GDM1 (cell line): ENCODE data around the gene CROCC2.
"Not testable (repeated sequence)": the region's sequence is repeated elsewhere in the genome, so short reads cannot be mapped to it uniquely, and the experiment has no call there.

ENCODE experiments used
- DNase-seq: peaks from one replicate; lab custom pipeline; 2025; lab: John Stamatoyannopoulos, UW

Gene CROCC2

DNA sequence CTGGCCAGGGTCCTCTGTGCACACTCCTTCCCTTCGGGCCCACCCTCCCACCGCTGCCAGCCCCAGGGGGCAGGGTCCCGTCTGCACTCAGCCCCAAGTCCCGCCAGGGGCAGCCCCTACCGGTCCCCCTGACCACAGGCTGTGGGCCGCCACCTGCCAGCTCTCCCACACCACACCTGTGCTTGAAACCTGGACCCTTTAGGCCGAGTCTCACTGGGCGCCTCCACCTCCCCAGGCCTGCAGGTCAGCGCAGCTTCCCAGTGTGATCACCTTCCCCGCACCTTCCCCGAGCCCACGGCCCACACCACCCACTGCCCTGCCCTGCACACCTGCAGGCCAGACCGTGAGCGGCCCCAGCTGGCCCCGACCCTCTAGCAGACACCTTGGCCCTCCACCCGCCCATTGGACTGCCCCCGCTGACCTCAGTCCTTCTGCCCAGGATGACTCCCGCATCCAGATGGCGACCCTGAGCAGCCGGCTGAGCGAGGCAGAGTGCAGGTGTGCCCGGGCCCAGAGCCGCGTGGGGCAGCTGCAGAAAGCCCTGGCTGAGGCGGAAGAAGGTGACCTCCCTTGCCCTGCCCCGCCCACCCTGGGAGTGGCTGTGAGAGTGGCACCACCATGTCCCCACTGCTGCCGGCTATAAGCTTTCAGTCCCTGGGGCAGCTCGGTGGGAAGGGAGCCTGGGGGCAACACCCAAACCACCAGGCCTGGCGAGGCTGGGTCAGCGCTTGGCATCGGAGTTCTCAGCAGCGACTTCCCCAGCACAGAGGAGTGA is 61.0 kb downstream of the CROCC2 start:
- no peak for DNase-seq

DNA sequence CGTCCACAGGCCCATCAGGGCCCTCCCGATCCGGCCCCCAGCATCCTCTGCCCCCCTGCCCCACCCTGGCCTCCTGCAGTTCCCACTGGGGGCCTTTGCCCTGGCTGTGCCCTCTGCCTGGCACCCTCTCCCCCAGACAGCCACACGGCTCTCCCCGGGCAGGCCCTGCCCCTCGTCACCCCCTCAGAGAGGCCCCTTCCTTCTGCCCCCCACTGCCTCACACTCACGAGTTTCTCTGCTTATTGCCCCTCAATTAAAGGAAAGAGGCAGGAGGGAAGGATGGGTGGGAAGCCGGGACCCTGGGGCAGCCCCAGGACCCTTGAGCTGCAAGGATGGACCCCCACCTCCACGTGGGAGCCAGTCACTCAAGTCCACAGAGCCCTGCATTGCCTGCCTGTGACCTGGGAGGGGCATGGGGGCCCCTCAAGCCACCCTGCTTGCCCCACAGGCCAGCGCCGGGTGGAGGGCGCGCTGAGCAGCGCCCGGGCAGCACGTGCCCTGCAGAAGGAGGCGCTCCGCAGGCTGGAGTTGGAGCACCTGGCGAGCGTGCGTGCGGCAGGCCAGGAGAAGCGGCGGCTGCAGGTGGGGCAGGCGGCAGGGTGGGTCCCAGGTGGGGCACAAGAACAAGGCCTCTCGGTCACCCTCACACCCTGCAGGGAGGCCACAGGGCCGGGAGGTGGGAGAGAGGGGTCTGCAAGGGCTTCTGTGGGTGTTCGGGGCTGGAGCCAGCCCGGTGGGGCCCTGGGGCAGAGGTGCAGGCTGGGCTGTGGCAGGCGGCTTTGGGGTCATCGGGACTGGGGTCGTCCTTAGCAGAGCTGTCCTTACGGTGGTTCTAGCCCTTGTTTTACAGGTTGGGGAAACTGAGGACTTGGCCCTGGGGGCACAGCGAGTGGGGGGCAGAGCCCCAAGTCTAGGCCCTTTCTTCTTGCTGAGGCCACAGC is 61.8 kb downstream of the CROCC2 start:
- no peak for DNase-seq

DNA sequence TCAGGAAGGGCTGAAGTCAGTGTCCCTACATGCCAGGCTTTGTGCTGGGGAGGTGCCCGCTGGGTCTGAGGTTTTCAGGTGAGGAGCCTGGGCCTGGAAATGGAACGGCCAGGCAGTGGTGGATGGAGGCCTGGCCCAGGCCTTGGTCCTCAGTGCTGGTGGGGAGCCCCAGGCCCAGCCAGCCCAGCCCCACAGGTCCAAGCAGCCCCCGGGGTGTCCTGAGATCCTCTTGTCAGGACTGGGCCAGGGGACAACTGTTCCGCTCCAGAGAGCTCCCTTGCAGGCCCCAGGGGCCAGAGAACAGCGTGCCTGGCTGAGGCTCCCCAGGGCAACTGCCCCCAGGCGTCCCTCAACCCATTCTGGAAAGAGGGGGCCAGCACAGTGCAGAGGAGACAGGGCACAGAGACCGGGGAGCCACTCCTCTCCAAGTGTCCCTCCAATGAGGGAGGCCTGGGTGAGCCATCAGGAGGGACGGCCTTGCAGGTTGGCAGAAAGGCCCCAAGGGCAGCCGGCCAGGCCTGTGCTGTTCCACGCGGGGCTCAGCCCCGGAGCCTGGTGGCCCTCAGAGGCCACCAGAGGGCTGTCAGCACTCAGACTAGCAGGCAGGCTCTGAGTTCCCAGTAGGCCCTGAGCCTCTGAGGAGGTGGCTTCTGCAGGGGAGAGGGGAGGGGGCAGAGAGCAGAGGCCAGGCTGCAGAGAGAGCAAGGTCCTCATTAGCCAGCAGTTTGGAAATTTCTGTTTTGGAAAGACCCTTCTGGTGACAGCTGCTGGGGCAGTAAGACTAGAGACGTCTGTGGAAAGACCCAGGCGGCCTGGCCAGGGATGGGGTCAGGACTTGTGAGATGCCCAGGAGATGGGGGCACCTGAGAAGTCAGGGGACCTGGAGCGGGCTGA is 62.8 kb downstream of the CROCC2 start:
- DNase-seq = no peak

DNA sequence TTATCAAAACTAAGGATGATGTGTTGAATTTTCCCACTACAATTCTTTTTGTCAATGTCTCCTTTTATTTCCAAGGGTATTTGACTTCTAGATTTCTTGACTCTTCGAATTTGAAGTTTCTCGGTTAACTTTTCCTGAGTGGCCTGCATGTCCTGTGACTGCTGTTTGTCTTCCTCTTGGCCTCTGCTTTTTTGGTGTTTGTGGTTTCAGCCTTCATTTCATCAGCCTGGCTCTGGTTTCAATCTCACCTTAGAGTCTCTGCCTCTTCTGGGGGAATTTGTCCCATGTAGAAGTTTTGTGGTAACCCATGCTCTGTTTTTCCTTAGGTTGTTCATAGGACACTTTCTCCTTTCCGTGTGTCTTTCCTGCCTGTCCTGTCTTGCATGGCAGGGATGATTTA is 64.0 kb downstream of the CROCC2 start:
- DNase-seq = no peak

DNA sequence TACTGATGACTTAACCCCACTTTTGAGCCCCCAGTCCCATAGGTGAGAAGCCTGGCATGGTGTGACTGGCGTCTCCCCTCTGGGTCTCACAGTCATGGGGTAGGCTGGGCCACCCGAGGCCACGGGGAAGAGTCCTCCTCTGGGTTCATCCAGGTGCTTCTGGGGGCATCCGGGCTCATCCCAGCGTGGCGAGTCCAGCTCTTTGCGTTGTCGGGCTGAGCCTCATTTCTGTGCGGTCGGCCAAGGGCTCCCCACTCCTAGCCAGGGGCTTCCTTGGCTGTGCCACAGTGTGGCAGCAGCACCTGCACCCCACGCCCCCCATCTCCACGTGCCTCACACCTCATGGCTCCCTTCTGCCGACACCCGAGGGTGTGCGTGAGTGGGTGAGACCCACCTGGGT is 64.7 kb downstream of the CROCC2 start:
- no peak for DNase-seq

DNA sequence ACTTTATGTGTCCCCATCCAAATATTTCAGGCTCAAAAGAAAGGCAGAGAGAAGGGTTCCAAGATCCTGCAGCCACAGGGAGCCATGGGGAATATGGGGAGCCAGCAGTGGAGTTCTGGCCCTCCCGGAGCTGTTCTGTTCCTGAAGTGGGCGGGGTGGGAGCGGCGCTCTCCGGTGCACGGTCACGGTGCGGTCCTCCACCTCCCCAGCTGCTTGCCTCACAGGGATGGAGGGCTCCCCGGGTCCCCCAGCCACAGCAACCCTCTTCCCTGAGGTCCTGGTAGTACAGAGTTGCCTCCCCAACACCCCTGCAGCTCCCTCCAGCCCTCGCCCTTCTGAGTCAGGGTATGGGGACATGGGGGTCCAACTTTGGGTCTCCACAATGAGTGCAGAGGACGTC is 66.1 kb downstream of the CROCC2 start:
- DNase-seq = no peak

DNA sequence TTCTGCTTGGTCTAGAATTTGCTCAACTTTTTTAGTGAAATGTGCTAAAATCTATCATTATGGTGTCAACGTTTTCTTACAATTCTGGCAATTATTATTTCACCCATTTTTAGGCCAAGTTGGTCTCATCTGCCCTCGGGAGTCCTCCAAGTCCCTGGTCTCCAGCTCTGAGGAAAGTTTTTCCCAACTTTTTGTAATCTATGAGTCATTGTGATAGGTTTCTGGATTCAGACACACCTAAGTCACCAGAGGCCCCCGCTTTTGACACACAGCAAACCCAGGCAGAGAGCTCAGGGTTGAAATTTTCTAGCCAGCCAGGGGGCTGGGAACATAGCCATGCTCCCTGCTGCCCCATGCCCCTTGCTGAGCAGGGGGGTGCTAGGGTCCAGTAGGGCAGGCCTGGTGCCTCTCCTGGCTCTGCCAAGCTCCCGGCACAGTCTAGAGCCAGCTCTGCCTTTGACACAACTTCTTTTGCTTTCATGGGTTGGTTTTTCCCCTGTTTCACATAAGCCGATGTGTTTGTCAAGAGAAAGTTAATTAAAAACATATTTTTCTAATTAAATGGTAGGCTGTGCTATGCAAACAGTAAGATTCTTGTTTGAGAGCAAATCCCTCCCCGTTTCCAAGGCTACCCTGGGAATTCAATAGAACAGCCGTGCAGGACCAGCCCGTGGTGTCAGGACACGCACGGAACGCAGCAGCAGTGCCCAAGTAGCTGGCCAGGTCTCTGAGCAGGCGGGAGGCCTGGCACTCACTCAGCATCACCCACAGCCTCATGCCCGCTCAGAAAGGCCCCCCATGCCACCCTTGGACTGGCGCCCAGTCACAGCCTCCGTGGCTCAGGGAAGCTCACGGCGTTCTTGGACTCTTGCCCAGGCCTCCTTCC is 66.7 kb downstream of the CROCC2 start:
- no peak for DNase-seq

DNA sequence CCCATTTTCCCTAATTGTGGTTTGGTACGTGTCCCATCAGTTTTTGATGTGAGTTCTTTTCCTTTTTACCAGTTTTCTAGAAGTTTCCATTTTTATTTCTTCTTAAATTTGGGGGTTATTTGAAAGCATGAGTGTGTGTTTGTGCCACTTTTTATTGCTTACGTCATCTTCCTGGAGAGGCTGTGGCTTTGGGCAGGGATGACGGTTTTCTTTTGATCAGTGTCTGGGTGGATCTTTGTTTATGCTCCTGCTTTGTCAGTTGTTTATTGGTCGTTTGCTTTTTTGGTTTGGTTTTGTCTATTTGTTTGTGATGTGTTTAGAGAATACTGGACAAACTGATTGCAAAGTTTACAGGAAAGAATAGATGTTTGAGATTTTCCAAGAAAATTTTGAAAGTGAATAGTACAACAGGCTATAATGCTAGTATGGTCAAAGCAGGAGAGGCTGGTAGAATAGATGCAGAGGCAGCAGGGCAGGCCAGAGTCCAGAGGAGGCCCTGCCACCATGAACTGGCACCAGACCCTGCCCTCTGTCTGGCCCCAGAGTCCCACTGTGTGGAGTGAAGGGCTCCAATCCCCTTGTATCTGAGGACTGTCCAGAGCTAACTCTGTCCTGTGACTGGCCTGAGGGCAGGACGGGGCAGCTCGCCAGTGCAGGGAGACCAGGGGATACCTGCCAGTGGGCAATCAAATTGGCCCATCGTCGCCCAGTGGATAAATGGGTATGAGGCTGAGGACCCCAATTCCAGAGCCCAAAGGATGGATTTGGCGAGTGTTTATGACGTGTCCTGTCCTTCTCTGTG is 68.8 kb downstream of the CROCC2 start:
- no peak for DNase-seq

DNA sequence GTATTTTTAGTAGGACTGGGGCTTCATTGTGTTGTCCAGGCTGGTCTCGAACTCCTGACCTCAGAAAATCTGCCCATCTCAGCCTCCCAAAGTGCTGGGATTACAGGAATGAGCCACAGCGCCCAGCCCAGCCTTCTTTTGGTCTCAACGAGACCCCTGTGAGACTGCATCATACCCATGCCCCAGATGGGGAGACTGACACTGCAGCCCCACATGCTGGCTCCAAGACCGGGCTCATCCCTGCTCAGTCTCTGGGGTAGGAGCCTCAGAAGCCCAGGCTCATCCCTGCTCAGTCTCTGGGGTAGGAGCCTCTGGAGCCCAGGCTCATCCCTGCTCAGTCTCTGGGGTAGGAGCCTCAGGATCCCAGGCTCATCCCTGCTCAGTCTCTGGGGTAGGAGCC is 69.8 kb downstream of the CROCC2 start:
- DNase-seq = not testable (repeated sequence)

DNA sequence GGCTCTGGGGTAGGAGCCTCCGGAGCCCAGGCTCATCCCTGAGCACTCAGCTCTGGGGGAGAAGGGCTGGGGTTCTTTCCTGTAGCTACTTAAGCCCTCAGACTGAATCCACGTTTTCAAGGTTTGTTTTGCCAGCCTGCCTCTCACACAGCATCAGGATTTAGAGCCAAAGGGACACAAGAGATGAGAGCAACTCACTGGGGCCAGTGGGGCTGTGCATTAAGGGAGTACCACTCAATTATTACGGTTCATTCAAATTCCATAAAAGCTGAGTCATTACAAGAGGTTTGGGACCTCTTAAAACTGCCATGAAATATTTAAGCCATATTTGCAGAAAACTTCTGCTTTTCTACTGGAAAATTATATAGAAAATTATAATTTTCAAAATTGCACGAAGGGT is 75.1 kb downstream of the CROCC2 start:
- DNase-seq = no peak

DNA sequence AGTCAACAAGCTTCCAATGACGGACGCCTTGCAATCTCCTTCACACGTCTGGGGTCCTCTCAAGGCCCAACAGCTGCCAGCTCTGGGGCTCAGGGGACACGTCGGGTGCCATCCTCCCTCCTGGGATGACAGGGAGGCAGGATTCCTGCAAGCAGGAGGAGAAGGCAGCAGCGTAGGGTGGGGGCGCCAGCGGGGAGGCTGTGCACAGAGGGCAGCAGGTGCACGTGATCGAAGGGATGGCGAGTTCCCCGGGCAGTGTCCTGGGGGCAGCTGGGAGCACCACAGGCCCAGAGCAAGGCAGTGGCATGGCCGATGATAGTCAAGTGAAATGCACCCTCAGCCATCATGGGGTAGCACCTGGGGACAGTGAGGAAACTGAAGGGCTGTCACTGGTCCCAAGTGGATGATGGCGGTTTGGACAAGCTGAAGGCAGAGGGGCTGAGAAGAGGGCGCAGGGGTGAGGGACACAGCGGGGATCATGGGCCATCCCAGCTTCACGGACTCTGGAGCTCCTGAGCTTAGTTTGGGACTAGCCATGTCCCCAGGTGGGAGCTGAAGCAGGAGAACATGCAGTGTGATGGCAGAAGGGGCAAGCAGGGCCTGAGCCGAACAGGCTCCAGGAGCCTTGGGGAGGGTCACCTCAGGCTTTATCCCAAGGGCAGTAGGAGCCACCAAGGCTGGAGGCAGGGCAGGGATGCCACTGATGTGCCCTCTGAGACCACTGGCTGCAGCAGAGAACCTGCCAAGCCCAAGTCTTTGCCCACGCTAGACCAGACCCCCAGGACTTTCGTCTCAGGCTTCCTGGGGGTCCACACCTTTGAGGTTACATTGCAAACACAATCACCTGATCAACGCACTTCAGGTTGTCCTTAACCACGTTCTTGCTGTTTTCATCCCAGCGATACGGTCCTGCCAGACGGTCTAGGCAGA is 76.0 kb downstream of the CROCC2 start:
- DNase-seq = no peak

DNA sequence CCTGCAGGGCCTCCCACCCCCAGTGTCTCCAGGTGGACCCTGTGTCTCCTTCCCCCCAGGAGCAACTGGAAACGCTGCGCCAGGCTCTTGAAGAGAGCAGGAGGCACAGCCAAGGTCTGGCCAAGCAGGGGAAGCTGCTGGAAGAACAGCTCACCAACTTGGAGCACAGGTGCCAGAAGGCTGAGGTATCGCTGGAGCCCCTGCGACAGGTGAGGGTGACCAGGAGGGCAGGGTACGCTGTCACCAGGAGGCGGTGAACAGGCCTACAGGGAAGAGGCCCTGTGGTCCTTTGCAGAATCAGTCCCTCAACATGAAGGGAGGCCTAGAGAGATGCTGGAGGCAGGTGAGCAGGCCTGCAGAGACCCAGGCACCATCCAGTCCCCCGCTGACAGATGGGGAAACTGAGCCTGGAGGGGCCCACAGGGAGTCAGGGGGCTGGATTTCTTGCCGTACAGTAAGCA is 76.7 kb downstream of the CROCC2 start:
- DNase-seq = no peak

DNA sequence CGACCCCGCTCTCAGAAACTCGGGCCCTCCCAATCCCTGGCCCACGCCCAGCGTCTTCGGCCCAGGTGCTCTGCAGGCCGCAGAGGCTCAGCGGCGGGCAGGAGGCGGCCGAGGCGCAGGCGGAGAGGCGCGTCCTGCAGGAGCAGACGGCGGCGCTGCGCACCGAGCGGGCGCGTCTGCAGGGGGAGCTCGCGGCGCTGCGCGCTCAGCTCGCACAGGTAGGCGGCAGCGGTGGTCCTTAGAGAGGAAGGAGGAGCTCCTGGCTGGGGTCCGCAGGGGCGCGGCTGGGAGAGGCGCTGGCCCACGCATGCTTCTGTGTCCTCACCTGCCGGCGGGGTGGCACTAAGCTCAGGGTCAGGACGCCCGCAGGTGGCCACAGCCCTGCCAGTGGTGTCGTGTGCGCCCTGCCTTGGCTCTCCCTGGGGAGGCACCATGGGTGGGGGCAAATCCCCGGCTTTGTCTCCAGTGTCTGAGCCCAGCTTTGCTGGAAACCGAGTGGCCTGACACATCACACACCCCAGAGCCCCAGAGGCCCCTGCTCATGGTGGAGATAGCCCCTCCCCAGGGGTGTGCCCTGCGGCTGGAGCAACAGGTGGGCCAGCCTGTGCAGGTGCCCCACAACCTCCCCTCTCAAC is 77.3 kb downstream of the CROCC2 start:
- no peak for DNase-seq

DNA sequence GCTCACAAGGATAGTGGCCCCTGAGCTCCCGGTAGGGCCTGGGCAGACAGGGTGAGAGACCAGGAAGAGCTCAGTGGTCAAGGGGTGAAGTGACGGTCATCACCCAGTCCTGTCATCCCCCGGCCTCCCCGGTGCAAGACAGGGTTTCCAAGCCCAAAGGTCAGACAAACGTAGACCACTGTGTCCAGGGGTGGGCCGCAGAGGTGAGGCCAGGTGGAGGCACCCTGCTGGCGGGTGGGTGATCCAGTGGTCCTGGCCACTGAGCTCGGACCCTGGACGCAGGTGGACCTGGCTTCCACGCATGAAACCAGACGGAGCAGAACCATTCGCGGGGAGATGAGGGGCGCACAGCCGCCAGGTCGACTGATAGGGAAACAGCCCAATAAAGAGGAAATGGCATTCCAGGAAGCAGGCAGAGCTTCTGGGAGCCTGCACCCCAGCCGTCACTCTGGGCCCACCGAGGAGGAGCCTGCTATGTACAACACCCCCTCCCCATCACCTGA is 77.9 kb downstream of the CROCC2 start:
- no peak for DNase-seq

DNA sequence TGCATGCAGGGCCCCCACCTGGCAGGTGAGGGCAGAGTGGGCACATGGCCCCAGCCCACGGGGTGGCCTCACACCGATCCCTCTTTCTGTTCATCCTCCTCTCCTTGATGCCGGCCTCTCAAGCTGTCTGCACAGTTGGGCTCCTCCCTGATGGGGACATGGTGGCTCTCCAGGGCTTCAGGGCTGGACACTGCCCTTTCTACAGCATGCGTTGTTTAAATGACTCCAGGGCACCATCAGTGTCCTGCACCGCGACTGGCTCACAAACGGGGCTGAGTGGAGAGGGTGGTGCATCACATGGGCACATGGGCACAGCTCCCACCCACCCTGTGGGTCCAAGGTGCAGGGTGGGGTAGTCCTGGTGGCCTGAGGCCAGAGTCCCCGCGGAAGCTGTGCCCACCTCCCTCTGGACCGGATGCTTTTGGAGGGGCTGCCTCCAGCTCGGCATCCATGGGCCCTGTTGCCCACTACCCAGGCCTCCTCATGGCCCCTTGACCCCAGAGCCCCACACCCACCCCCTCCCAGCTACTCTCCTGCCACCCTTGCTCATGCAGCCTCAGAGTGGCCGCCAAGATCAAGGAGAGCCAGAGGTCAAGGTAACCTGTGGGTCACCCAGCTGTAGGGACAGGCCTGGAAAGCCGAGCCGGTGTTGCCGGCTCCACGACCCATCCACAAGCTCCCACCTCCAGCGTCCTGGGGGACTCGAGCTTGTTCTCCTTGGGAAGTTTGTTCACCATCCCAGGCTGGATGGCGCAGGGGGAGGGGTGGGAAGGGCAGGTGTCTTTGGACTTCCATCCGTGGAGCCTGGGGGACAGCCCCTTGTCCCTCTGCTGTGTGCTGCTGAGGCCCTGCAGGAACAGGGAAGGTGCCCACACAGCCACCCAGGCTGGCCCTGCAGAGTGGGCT is 80.0 kb downstream of the CROCC2 start:
- DNase-seq = no peak

DNA sequence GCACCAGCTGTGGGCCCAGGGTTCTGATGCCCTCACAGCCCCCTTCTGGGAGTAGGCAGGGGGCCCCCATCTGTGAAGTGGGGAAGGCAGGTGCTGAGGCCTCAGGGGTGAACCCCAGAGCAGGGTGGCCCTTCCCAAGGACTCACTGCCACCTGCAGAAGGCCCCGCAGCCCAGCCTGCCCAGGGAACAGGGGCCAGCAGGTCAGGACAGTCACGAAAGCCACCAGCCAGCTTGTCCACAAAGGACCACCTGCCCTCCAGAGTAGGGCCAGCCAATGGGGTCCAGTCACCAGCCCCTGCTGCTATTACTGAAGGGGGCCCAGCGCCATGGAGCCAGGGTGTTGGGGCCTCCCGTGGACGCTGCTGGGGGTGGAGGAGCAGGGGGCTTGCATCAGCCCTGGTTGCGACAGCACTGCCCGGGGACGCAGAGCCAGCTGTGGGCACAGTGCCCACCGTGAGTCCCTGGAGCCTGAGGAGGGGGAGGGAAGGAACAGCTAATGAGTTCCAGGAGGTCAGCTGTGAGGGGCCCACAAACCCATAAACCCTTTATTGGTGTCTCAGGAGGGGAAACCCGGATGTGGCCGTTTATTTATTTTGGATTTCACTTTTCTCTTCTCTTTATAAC is 80.8 kb downstream of the CROCC2 start:
- no peak for DNase-seq

DNA sequence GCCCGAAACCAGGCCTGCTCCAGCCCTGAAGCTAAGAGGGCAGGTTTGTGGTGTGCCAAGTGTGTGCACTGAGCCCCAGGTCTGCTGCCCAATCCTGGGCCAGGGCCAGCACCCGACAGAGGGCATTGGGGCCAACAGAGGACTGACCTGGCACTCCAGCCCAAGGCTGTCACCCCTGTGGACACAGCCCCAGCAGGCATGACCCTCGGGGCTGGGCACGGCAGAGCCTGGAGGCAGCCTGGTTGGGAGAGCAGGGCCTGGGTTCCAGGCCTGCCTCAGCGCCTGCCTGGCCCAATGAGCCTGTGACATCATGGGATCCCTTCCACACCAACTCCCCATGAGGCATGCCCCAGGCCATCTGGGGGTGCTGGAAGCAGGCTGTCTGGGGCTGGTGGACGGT is 81.5 kb downstream of the CROCC2 start:
- no peak for DNase-seq
